Measurements from ENCODE around the gene RFX1. TPM values are rescaled to one million over a fixed set of nuclear protein-coding genes. Genes with fewer than 3 reads are reported as not detected.

Gene RFX1
- total and polyA plus RNA-seq, 9 of the 15 experiments (the other 6 are each of a cell fraction or from before 2014, with no cell fraction given): 0.14 to 19.3 (median 1.2) TPM

DNA sequence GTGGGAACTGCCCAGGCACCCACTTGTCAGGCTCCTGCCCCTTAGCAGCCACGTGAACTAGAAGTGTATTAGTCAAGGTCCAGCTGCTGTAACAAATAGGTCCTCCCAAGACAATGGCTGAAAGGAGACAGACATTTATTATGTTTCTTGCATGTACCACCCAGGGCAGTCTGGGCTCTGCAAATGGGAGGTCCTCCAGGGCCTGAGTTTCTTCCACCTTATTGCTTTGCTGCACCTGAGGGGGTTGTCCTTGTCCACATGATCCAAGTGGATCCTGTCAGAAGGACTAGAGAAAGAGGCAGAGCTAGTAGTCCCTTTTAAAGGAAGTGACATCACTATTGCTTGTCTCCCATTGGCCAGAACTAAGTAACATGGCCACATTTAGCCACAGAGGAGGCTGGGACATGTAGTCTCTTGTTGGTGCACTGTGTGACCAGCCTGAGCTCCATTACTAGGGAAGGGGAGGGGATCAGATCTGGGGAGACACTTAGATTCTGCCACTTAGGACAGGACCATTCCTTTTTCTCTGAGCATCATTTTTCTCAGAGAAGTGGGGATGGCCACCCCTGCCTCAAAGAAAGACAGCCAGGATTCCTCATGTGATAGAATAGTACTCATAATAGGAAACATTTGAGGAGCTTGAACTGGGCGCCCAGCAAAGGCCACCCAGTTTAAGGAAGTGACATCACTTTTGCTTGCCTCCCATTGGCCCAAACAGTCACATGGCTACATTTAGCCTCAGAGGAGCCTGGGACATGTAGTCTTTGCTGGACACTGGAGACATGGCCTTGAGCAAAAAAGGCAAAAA lies 85.0 kb downstream of the RFX1 start (continued):
- TF ChIP-seq USF1 (CRISPR knock-in tag; IDR thresholded peaks at IDR 0.05) (peak; percentile 96), GABPA (tag; conservative IDR thresholded peaks at IDR 0.05; ENCODE audit: low read depth) (peak; percentile 85), SRSF3 (IDR thresholded peaks at IDR 0.05; ENCODE audit: insufficient read depth, low read length) (no peak), MED1 (CRISPR knock-in tag; IDR thresholded peaks at IDR 0.05; ENCODE audit: borderline replicate concordance) (no peak), EGR1 (conservative IDR thresholded peaks at IDR 0.05) (no peak), ZNF197 (CRISPR knock-in tag; IDR thresholded peaks at IDR 0.05; ENCODE audit: low read depth) (no peak), SIRT6 (IDR thresholded peaks at IDR 0.05; ENCODE audit: low read depth, low read length) (no peak), NRF1 (conservative IDR thresholded peaks at IDR 0.05 in 1 of 2, IDR thresholded peaks at IDR 0.05 in 1 of 2) (0 out of 4 replicates have a peak, but pooled peaks of 1 of the 2 experiments have one; percentile 33), NCOR1 (IDR thresholded peaks at IDR 0.05) (no peak), ELF1 (tag; IDR thresholded peaks at IDR 0.05) (peak; percentile 65; the same call in 1 of the 2 replicates), ATF7 (IDR thresholded peaks at IDR 0.05) (peak; percentile 85; the same call in 1 of the 2 replicates), CBX1 (IDR thresholded peaks at IDR 0.05; ENCODE audit: low read depth) (peak; percentile 87; the same call in 1 of the 2 replicates), ZNF143 (CRISPR knock-in tag; IDR thresholded peaks at IDR 0.05) (peak; percentile 87)
